GM21390 (cell line): ENCODE data around the gene UGT1A9.

Experiments
- ATAC-seq: cut with Tn5 transposase; IDR thresholded peaks from one replicate; pipeline ENCODE4 v1.9.1; 2021; ENCODE audit not compliant: unreplicated experiment

UGT1A9 gene

DNA sequence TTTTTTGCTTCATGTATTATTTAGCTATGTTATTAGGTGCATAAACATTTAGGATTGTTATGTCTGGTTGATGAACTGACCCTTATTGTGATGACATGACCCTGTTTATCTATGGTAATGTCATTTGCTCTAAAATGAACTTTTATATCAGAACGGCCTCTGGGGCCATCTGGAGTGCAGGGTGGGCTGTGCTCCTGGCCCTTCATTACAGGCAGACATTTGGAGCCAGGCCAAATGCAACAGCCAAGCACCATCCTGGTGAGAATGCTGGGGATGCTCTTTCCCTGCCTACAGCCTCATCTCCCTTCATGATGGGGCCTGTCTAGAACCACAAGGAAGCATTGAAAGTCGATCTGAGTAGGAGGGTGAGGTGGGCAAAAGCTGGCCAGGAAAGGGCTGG is 144.6 kb downstream of the UGT1A9 start:
- ATAC-seq = no peak

DNA sequence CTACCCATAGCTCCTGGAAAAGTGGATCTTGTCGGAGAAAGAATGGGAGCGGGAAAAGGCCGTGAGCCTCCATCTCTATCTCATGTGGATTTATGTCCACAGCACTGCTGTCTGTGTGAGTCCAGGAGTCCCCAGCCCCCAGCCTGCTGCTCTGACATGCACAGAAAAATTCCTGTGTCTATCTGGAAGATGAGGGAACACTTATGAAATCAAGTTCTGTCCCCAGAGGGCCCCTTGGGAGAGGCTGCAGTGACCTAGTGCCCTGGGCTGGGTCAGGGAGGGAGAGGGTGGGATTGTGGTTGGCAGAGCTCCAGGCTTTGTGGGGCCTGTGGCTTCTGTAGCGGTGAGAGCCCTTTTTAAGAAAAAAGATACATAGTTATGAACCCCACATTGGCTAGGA is 145.1 kb downstream of the UGT1A9 start:
- no peak for ATAC-seq

DNA sequence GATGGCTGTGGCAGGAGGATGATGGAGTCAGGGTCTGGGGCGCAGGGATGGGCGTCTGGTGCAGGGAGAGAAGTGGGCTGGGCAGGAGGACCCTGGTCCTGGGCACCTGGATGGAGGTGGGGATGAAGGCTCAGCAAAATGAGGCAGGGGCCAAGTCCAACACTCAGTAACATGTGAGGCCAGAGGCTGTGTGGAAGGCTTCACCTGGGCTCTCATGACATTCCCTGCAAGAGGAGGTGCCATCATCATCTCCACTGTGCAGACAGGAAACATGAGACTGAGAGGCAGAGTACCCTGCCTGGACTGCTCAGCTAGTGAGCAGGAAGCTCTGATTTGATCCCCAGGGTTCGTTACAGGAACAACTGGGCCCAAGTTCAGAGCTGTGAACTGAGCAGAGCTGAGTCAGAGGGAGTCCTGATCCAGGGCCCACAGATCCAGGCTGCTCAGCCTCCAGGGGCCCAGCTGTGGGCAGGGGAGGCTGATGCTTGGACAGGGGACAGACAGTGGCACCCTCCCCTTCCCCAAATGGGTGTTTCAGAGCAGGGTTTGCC is 145.7 kb downstream of the UGT1A9 start:
- no peak for ATAC-seq

- ATAC-seq = no peak
These were observed 146.4 kb downstream of the UGT1A9 start for GRCh38 chr2:233817995-233818638.

GRCh38 chr2:233818639-233819621 is 147.2 kb downstream of the UGT1A9 start:
- no peak for ATAC-seq

DNA sequence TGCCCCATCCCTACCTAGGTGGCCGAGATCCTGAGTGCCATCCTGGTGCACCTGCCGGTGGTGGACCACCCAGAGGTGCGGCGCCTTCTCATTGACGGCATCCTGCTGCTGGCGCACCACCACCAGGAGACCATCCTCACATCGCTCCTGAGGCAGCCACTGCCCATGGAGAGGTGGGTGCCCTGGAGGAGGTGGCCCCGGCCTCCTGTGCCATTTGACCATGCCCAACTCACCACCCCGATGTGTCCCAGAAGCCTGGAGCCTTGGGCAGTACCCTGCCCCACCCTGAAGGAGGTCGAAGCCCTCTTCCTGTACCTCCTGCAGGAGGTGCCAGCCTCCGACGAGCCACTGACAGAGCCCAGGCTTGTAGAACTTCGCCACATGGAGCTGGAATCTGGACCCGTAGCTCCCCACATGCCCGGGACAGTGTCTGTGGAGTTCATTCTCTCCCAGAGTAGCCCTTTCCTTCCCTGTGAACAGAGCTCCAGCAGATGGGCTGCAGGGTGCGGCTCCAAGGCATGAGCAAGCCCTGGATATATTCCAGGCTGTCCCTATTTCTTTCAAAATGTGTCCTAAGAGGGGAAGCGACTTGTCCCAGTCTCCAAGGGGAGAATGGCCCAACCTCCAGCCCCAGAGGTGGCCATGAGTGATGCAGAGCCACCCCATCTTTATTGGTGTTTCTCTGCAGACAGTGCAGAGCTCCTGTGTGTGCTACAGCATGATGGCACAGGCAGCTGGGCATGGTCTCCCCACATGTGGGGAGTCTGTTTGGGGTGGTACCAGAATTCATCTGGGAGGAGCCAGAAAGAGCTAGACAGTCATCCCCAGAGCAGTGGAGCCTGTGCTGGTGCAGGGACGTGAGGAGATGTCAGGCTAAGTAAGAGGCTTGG is 148.4 kb downstream of the UGT1A9 start:
- ATAC-seq = no peak

- no peak for ATAC-seq
These were observed 149.0 kb downstream of the UGT1A9 start for GRCh38 chr2:233820774-233821105.

DNA sequence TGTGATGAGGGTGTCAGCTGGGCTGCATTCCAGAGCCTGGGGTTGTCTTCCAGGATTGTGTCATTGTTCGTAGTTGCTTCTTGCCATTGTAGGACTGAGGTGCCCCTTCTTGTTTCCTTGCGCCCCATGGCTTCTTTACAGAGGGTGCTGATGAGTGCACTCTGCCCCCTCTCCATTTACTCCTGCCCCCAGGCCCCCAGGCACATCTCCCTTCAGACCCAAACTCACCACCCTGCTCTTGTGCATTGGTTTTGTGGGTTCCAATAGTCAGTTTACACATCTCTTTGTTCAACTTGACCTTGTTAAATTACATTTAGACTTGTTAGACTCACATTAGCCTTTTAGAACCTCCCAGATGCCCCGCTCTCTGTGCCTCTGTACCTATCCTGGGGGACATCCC is 149.5 kb downstream of the UGT1A9 start:
- no peak for ATAC-seq

DNA sequence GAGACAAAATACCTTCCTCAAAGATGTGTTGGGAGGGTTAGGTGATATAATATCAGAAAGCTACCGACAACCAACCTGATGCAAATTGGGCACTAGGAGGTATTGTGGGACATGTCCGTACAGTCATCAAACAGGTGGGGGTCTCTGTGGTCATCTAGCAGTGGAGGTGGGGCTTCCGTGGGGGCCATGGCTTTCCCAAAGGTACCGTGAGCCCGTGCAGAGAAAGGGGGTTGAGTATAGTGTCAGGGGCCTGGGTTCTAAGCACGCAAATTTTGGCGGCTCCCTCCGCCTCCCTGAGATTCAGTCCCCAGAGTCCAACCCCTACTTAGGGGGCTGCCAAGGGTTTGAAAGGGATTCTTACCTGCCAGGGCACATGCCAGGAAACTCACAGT is 150.0 kb downstream of the UGT1A9 start:
- ATAC-seq = no peak

- no peak for ATAC-seq
These were observed 150.5 kb downstream of the UGT1A9 start for GRCh38 chr2:233822101-233822771.
